Putamen (tissue), 1 donor: ENCODE data around the gene EIF3I.

Experiments
- DNase-seq: peaks from one replicate; pipeline ENCODE4 v3.0.0-alpha.2; 2016; ENCODE audit warnings: low spot score

EIF3I gene

GRCh38 chr1:32221980-32222755 is at the start of gene EIF3I, which contains the start of gene TMEM234:
Gene EIF3I (plus strand): TSS chr1:32222407. CDS start chr1:32222442, 35 bp downstream.
Gene TMEM234 (minus strand): TSS chr1:32222353. CDS start chr1:32222322, 31 bp downstream.
- DNase-seq: peak; percentile 92

GRCh38 chr1:32172621-32173245 is 49.5 kb upstream of the EIF3I start:
- no peak for DNase-seq

GRCh38 chr1:32178380-32179192 is 43.6 kb upstream of the EIF3I start:
- DNase-seq: no peak

DNA sequence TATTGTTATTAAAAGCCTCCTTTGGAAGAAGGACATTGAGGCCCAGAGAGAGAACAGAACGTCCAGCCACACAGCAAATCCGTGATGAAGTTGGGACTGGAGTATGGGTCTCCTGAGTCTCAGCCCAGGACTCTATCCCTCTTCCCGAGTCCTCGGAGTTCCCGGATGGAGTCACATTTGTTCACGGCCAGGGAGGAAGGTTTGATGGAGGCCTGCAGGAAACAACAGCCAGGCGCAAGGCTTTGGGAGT is 43.1 kb upstream of the EIF3I start:
- DNase-seq: no peak

- DNase-seq: peak; percentile 94
Observed at GRCh38 chr1:32179443-32180185, 42.6 kb upstream of the EIF3I start, which contains the start of gene TXLNA. Gene TXLNA (plus strand): TSS chr1:32179675. CDS start chr1:32180346, 671 bp downstream.

DNA sequence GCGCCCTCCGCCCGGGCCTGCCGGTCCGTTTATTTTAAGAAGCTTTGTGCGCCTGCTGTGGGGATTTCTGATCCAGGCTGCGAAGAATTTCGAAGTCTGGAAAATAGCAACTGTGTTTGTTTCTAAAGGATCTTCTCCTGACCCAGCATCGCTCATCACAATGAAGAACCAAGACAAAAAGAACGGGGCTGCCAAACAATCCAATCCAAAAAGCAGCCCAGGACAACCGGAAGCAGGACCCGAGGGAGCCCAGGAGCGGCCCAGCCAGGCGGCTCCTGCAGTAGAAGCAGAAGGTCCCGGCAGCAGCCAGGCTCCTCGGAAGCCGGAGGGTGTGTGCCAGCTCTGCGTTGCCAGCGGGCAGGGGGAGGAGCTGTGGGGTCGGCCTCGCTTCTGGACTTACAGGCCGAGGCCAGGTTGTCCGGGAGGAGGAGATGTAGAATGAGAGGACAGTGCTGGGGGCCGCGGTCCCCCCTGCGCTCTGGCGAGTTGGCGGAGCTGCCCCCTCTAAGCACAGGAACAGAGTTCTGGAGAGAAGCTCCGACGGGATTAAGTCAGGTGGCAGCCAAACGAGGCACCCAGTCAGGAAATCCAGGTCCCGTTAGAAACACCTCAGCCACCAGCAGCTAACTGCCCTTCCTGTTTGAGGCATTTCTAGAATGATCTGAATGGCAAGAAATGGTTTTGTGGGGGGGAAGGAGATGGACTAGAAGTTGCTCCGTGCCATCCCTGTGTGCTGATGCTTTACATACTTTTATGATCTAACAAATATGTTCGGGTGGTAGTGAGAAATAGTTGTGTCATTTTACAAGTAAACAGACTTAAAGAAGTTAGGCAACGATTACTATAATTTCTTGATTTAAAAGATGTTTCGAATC is 41.8 kb upstream of the EIF3I start:
- no peak for DNase-seq

DNA sequence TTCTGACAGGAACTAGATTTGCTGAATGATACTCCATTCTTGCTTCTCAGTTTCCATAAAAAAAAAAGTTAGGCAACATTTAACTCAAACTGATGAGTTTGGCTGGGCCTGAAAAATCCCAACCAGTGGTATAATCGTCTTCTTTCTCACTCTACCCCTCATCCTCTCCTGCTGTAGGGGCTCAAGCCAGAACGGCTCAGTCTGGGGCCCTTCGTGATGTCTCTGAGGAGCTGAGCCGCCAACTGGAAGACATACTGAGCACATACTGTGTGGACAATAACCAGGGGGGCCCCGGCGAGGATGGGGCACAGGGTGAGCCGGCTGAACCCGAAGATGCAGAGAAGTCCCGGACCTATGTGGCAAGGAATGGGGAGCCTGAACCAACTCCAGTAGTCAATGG is 41.1 kb upstream of the EIF3I start:
- no peak for DNase-seq

GRCh38 chr1:32181563-32181962 is 40.6 kb upstream of the EIF3I start:
- no peak for DNase-seq

- DNase-seq: no peak
Observed at GRCh38 chr1:32182060-32182459, 40.1 kb upstream of the EIF3I start.

DNA sequence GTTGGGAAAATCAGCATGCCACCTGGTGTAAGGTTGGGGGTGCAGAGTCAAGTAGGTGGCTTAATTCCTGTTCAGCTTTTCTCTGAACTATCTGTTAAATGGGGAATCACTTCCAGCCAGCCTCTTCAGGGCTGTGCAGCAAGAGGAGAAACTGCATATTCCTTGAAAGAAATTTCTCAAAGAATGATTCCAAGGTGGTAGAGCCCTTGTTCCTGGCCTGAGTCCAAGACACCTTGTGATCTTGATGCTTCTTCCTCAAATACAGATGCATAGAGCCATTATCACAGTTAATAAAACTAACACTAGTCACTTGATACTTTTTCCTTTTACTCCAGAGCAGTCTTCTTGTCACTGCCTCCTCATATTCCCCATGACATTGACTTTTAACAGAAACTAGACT is 37.6 kb upstream of the EIF3I start:
- no peak for DNase-seq

DNA sequence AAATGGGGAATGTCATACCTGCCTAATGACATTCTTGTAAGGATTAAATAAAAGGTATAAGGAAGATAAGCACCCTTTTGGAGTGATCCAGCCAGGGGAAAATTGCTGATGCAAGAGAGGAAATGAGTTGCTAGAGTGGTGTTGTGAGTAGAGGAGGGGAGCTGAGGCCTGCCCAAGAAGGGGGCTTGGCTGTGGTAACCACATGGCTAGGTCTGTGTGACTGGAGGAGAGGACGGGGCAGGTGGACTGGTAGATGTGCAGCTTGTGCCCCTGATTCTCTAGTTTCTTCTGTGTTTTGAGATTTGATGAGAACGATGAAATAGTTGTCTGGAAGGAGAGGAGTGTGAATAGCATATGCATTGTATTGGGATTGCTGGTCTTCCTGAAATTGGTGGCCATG is 36.1 kb upstream of the EIF3I start:
- no peak for DNase-seq

GRCh38 chr1:32186491-32186890 is 35.7 kb upstream of the EIF3I start:
- DNase-seq: no peak

DNA sequence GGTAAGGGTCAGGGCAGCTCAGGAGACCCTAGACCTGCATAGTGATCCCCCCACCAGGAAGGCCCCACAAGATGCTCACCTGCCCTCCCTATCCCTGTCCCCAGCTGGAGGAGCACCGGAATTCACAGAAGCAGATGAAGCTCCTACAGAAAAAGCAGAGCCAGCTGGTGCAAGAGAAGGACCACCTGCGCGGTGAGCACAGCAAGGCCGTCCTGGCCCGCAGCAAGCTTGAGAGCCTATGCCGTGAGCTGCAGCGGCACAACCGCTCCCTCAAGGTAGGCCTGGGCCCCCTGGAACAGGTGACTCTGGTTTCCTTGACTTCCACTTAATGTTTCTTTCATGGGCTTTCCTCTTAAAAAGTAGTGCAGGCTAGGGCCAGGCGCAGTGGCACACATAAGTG is 34.4 kb upstream of the EIF3I start:
- DNase-seq: no peak

GRCh38 chr1:32192220-32192948 is 29.8 kb upstream of the EIF3I start:
- no peak for DNase-seq

GRCh38 chr1:32194984-32195383 is 27.2 kb upstream of the EIF3I start:
- no peak for DNase-seq

- DNase-seq: no peak
Observed at GRCh38 chr1:32195531-32195930, 26.7 kb upstream of the EIF3I start.

DNA sequence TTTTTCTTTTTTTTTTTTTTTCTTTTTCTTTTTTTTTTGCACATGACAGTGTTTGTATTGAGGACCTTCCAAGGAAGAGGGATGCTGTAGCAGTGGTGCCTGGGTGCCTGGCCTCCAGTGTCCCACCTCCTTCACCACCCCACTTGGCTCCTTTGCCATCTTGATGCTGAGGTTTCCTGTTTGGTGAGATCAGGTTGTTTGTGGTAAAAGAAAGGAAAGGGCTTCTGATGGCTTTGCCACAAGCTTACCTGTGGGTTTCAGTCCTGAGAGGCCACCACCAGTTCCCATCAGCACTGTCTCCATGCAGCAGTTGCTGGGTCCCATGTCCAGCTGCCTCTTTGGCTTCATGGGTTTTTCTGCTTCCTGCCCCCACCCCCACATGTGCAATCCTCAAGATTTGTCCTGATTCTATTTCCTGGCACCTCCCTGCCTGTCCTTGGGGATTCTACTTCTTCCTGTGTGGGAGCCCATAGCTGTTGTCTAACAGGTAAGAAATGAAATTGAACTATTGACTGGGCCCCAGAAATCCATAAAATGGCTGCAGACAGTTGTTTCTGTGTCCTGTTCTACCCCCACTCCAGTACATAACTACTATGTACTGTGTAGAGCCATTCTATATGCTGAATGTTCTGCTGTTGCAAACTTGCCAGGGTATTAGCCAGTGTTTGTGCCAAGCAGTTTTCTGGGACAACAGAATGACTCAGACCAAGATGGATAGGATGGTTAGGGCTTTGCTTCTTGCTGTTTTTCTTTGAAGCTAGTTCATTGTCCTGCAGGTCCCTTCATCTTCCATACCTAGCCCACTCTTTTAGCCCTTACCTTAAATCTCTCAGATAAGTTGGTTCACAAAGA is 26.0 kb upstream of the EIF3I start:
- DNase-seq: no peak

GRCh38 chr1:32197074-32197473 is 25.1 kb upstream of the EIF3I start:
- DNase-seq: no peak

DNA sequence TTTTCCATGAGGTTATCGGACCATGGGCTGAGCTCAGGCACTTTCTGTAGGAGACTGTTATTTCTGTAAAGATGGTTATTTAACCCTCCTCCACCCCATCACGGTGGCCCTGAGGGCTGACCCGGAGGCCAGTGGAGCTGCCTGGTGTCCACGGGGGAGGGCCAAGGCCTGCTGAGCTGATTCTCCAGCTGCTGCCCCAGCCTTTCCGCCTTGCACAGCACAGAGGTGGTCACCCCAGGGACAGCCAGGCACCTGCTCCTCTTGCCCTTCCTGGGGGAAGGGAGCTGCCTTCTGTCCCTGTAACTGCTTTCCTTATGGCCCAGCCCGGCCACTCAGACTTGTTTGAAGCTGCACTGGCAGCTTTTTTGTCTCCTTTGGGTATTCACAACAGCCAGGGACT is 24.4 kb upstream of the EIF3I start:
- no peak for DNase-seq
